ENCODE data around the gene NXPH2.

NXPH2 gene

DNA sequence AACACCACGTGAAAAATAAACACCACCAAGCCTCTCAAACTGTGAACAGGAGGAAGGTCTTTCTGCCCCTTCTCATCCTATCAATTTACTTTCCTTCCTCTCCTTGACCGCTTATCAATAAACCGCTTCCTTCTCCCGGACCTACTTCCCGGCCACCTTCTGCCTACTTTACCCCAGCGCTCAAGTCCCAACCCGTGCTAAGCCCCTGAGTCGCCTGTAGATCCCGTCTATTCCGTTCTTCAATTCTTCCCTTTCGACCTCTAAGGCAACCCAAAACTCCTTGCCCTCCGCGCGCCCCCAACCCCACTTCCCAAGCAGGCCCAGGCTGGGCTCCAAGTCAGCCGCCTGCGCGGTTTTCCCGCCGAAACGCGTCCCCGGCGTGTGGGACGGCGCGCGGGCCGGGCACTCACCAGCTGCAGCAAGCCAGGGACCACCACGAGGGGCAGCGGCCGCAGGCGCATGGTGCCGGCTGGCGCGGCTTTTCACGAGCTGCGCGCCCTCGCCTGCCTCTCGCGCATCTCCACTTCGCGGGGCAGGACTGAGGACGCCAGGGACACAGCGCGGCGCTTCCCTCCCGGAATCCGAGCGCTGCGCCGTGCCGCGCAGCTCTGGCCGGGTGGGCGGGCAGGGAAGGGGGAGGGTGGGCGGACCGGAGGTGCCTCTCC is at the start of gene NXPH2:
TSS of gene NXPH2 (minus strand) at position 610 of the 665 bp plus-strand sequence. CDS start at position 461, 149 bp downstream.
- no peak for DNase-seq

- no peak for DNase-seq
Observed at GRCh38 chr2:138829326-138829919, 49.2 kb upstream of the NXPH2 start.

GRCh38 chr2:138827426-138828054 is 47.4 kb upstream of the NXPH2 start:
- DNase-seq = peak; percentile 45

- DNase-seq = no peak
Observed at GRCh38 chr2:138823666-138824065, 43.5 kb upstream of the NXPH2 start.

- no peak for DNase-seq
Observed at GRCh38 chr2:138819964-138820363, 39.8 kb upstream of the NXPH2 start.

- DNase-seq = no peak
Observed at GRCh38 chr2:138818556-138818955, 38.4 kb upstream of the NXPH2 start.

DNA sequence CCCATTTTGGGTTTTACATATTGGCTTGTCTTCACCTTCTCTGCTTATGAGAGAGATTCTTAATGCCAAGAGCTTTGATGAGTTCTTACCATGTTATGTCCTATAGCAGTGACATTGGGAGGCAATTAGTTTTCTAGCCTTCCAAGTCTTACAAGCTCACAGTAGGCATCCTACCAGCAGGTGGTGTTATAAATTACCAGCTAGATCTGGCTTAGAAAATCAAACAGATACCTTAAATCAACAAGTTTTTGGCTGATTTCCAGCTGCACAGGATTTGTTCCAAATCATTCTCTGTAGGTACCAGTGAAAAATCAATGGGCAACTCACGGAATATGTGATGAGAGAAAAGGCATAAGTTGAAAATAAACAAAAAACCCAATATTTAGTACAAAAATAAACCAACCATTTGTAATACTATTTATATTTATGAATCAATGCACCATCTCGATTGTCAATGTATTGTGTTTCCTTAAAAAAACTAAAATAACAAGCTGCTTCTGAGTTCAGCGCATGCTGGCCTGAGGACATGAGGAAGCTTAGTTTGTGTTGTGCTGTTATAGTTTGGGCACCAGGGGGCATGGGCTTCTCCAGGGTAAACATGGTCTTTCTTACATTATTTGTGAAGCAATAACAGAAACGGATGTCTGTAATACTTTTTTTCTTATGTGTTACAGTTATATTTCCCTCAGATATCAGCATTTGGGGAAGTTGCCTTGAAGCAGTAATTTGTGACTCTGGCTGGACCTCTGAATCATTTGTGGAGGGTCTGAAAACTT is 34.1 kb upstream of the NXPH2 start:
- no peak for DNase-seq

GRCh38 chr2:138811431-138811830 is 31.2 kb upstream of the NXPH2 start:
- DNase-seq = no peak

DNA sequence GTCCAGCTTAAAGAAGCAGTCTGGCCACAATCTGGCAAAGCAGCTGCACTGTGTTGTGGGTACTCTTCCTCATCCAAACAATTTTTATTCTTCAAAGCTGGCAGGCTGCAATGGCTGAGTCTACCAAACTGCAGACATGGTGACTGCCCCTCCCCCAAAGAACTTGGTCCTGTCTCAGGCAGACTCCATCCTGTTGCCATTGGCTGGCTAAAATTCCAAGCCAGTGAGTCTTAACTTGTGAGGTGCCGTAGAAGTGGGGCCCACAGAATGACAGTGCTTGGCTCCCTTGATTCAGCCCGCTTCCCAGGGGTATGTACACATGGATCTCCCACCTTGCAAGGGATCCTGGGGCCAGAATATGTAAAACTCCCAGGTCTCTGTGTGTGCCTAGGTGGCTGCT is 14.5 kb upstream of the NXPH2 start:
- DNase-seq = no peak

- DNase-seq = peak; percentile 36
Observed at GRCh38 chr2:138787053-138787666, 7.0 kb upstream of the NXPH2 start.

- DNase-seq = no peak
Observed at GRCh38 chr2:138782383-138782782, 2.2 kb upstream of the NXPH2 start.

- no peak for DNase-seq
Observed at GRCh38 chr2:138780908-138781307, 718 bp upstream of the NXPH2 start.

DNA sequence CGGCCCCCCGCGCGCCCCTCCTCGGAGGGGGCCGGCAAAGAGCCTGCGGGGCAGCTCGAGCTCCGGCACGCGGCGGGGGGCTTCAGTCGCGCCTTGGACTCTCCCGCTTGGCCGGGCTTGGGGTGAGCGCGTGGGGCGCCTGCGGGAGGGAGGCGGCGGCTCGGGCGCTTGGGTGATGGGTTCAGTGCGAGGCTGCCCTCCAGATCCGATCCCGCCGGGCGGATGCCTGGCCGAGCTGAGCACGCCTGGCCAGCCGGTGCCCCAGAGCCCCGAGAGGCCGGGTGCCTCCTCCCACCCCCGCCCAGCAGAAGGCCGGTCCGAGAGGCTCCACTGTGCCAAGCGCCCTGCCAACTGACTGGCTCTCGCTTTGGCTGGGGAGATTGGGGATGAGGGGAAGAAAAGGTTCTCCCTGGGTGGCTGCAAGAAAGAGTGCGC is 273 bp upstream of the NXPH2 start:
- DNase-seq = no peak

DNA sequence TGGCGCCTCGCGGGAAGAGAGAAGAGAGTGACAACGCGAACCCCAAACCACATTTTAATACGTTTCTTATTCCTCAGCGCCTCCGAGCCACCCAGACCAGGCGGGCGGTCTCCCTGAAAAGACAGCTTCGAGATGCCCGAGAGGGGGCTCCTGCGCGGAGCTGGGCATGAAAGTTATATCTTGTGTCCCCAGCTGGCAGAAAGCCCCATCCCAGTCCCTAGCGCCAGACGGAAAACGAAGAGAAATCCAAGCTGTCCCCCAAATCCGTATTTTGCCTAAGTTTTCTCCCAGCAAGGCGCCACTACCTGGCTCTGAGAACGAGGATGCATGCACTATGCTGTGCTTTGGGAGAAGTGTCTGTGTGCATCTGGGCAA is 797 bp downstream of the NXPH2 start:
- no peak for DNase-seq

GRCh38 chr2:138777996-138778395 is 2.2 kb downstream of the NXPH2 start:
- no peak for DNase-seq

DNA sequence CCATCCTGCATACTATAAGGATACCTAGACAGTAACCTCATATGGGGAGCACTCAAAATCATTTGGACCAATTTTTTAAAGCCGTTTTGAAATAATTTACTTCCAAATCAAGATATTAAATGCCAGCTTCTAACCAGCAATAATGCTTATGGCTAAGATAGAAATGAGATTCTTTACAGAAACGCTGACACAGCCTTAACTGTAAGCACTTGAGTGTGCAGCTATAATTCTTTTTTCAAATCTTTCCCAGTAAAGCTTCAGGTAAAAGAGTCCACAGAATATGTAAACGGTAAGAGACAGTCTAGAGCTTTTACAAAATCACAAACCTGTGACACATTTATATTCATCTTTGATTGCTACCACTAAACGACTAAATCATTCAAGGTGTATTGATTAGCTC is 4.5 kb downstream of the NXPH2 start:
- DNase-seq = no peak

- DNase-seq = no peak
Observed at GRCh38 chr2:138771534-138771933, 8.7 kb downstream of the NXPH2 start.

- DNase-seq = no peak
Observed at GRCh38 chr2:138767101-138767500, 13.1 kb downstream of the NXPH2 start.

DNA sequence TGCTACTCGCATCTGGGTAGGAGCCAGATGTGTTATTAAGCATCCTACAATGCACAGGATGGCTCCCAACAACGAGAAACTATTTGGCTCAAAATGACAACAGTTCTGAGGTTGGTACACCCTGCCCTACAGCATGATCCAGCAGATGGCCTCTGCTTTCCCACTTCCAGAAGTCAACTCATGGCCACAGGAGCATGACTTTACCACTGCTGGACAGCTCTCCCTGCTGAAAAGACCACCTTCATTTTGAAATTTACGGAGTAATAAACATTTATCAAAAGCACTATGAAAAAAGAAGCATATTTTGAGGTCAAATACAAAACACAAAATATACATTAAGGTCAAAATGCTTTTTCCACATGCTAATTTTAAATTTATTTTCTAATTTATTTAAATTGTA is 13.7 kb downstream of the NXPH2 start:
- no peak for DNase-seq

GRCh38 chr2:138763971-138764370 is 16.2 kb downstream of the NXPH2 start:
- DNase-seq = no peak

DNA sequence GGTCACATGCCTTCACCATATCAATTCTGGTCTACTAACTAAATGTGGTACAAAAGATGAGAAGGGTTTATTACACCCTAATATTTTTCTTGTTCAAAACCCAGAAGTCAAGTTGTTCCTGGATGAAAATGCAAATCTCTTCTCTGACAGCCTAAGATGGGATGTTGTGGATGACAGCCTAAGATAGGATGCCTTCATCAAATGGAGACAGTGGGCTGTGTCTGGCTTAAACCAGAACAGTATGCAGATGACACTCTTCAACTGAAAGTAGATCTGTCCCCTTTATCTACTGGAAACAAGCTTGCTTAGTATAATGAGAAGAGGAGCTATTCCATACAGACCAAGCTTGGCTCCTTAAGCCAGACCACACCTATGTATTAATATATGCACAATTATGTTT is 17.7 kb downstream of the NXPH2 start:
- no peak for DNase-seq

- DNase-seq = no peak
Observed at GRCh38 chr2:138760676-138761075, 19.5 kb downstream of the NXPH2 start.

GRCh38 chr2:138757384-138757783 is 22.8 kb downstream of the NXPH2 start:
- DNase-seq = no peak

Measured in NCI-H1436 (cell line).